ENCODE measurements around the gene UQCC2.

The UQCC2 gene

DNA sequence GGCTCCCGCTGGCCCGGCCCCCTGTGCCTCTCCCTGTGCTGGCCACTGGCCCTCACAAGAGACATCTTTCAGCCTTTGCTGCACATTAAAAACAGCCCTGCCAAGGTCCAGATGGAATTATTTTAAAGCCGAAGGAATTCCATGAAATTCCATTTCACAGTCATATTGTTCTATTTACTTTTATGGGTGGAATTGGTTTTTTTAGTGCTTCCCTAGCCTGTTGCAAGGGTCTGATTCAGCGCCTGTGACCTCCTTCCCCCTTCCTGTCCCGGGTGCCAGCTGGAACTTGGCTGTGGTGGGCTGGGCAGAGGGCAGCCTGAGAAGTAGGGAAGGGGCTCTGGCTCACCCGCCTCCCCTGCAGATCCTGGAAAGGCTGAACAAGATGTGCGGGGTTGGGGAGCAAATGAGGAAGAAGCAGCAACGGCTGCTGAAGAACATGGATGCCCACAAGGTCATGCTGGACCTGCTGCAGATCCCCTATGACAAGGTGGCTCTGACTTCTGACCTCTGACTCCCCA is 34.3 kb downstream of the UQCC2 start:
- no peak for DNase-seq (ENCODE audit: low read depth in 2 of 2)

DNA sequence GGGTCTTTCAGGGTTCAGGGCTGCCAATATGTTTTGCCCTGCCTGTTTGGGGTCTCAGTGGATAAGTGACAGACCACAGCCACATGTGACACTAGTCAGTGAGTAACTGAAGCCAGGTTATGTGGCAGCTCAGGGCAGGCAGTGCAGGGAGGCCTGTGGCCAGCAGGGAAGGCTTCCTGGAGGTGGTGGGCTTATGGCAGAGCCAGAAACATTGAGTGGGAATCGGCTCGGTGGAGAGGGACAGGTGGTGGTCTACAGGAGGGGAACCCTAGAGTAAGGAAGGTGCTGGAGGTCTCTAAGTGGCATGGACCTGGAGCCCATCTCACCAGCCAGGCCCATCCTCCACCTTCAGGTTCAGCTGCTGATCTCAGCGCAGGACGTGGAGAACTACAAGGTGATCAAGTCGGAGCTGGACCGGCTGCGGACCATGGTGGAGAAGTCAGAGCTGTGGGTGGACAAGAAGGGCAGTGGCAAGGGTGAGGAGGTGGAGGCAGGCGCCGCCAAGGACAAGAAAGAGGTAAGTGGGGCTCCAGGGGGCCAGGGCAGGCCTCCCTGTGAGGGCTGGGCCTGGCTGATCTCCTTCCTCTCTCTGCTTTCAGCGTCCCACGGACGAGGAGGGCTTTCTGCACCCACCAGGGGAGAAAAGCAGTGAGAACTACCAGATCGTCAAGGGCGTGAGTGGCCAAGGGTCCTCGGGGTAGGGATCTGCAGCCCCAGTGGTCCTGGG is 34.9 kb downstream of the UQCC2 start:
- DNase-seq (ENCODE audit: low read depth in 2 of 2), result no peak

DNA sequence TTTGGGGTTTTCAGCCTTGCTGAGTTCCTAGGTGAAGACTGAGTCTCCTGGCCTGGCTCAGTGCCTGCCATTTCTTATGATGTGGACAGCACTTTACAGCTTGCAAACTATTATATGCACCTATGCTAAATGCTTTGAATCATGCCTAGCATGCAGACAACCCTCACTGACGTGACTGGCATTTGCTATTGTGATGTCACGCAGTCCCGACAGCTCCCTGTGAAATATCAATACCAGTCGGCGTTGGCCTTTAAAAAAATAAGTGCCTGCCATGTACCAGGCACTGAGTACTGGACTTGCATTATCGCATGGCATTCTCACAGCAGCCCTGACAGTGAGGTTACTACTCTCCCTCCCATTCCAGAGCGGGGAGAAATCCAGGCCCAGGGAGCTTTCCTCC is 35.5 kb downstream of the UQCC2 start:
- no peak for DNase-seq (ENCODE audit: low read depth in 2 of 2)

DNA sequence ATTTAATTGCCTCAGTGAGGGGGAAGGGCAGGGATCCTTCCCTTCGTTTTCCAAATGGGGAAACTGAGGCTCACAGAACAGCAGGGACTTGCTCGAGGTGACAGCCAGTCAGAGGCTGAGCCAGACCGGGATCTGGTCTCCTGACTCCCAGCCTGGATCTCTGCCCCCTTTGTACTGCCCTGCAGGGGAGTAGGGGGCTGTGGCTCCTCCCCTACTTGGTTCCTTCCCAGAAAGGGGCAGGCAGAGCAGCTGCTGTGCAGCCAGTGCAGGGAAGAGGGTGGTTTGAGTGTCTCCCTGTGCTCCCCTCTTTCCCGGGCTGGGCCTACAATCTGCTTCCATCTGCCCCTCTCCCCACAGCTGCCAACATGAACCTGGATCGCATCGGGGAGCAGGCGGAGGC is 37.6 kb downstream of the UQCC2 start:
- DNase-seq (ENCODE audit: low read depth in 2 of 2), result no peak

DNA sequence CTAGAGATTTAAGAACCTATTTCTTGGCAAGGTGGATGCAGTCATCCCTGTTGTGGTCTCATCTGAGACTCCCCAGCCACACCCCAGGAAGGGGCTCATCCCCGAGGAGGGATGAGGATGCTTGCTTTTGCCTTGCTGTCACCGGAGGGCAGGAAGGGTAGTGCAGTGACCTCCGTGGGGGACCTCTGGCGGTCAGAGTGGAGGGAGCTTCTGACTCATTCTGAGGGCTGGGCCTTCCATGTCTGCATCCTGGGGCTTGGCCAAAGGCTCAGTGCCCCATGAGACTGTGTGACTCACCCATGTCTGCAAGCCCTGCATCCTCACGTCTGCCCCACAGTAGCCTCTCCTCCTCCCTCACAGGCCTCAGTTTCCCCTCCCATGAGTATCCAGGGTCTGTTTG is 38.7 kb downstream of the UQCC2 start:
- no peak for DNase-seq (ENCODE audit: low read depth in 2 of 2)

DNA sequence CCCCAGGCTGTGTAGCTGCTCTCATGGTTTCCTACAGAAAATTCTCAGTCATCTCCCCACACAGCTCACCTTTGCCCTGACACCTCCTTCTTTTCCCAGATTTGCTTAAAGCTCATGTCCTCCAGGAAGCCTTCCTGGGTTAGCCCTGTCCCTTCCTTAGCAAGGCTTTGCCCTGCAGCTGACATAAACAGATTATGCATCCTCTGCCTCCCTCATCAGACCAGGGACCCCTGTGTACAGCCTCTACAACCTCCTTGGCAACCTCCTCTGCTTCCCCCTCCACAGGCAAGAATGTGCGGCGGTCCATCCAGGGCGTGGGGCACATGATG is 39.8 kb downstream of the UQCC2 start:
- DNase-seq (ENCODE audit: low read depth in 2 of 2), result no peak

DNA sequence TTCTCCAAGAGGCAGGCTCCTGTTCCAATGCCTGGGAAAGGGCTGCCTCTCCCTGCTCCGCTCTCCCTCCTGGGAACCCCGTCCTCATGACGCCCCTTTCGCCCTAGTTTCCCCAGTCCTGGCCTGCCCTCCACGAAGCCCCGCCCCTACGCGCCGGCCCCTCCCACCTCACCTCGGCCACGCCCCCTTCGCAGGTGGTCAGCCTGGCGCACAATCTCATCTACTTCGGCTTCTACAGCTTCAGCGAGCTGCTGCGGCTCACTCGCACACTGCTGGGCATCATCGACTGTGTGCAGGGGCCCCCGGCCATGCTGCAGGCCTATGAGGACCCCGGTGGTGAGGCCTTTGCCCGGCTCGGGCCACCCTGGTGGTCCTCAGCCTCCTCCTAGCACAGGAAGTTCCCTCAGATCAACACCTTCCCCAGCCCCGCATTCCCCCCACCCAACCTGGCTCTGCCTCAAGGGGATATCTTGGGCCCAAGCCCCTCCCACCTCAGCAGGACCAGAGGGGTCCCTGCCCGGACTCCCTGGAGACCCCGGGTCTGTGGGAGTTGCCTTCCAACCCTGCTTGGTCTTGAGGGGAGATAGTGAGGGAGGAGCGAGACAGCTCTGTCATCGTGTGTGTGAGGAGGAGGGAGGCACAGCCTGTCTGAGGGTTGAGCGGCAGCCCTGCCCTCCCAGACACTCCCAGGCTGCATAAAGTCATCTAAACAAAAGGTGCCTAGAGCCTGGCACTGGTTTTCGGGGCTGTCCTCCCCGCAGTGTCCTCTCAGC is 40.3 kb downstream of the UQCC2 start:
- DNase-seq (ENCODE audit: low read depth in 2 of 2), result no peak

DNA sequence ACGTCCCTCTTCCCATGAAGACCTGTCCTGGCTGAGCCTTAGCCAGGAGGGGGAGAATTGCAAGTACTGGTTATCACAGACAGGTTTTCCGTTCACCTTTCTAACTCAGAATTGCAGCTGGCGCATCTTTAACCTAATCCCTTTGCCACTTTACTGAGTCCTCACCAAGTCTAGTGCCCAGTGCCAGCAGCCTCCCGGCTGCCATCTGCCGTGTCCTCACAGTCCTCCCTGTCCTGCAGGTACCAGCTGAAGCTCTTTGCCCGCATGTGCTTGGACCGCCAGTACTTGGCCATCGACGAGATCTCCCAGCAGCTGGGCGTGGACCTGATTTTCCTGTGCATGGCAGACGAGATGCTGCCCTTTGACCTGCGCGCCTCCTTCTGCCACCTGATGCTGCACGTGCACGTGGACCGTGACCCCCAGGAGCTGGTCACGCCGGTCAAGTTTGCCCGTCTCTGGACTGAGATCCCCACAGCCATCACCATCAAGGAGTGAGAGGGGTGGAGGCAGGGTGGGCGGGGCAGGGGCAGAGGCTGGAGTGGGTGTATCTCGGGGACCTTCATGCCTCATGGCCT is 41.3 kb downstream of the UQCC2 start:
- no peak for DNase-seq (ENCODE audit: low read depth in 2 of 2)

DNA sequence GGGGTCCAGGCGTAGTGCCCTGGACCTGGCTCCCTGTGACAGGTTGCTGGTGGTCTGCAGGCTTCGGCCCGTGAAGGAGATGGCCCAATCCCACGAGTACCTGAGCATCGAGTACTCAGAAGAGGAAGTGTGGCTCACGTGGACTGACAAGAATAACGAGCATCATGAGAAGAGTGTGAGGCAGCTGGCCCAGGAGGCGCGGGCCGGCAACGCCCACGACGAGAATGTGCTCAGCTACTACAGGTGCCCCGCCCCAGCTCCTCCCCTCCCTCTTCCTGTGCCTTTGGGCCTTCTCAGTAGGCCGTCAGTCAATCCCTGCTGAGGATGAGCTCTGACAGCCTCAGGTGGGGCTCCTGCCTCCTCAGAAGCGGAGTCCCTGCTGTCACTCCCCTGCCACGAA is 42.6 kb downstream of the UQCC2 start:
- peak in 1 of 2 donors; percentile 13 for DNase-seq (ENCODE audit: low read depth in 2 of 2)

DNA sequence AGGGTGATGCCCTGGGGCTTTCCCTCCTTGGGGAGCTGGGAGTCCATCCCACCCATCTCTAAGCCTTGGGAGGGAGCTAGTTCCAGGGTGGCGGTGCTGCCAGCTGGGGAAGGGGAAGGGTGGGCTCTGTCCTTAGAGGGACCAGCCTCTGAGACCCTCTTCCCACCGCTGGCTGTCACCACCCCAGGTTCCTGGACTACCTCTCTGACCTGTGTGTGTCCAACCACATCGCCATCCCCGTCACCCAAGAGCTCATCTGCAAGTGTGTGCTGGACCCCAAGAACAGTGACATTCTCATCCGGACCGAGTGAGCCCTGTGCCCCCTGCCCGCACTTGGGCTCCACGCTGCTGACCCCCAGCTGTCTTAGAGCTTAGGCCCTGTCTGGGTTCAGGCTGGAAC is 43.2 kb downstream of the UQCC2 start:
- DNase-seq (ENCODE audit: low read depth in 2 of 2), result no peak

DNA sequence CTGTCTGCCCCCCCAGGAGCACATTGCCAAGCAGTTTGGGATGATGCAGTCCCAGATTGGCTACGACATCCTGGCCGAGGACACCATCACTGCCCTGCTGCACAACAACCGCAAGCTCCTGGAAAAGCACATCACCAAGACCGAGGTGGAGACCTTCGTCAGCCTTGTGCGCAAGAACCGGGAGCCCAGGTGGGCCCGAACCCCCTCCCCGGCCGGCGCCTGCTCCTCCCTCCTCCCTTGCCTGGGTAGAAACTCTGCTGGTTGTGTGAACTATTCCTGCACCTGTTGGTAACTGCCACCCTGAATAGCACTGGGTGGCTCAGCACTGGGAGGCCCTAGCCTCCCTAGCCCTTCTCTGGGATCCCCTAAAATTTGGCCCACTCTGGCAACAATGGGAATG is 43.7 kb downstream of the UQCC2 start:
- DNase-seq (ENCODE audit: low read depth in 2 of 2), result no peak

DNA sequence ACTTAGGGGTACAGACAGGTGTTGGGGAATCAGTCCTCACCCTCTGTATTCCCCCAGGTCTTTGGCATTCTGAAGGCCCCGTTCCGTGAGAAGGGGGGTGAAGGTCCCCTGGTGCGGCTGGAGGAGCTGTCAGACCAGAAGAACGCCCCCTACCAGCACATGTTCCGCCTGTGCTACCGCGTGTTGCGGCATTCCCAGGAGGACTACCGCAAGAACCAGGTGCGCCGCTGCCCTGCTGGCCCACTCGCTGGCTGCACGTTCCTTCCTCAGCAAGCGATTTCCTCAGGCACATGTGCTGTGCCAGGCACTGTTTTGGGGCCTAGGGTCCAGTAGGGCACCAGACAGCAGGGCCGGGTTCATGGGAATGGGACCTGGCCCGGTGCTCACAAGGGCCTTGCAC is 44.4 kb downstream of the UQCC2 start:
- no peak for DNase-seq (ENCODE audit: low read depth in 2 of 2)

DNA sequence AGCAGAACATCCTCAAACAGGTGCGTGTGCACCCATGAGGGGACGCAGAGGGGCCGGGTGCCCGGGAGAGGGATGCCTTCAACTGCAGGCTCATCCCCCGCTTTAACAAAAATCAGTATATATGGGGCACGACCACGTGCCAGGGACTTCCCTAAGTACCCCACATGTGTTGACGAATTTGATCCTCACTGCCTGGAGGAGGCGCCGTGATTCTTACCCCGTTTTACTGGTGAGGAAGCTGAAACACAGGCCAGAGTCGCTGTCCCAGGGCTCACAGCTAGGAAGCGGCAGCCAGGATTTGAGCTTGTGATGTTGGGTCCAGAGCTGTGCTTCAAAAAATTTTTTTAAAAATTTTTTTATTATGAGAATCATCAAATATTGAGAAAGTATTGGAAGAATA is 45.5 kb downstream of the UQCC2 start:
- DNase-seq (ENCODE audit: low read depth in 2 of 2), result no peak

DNA sequence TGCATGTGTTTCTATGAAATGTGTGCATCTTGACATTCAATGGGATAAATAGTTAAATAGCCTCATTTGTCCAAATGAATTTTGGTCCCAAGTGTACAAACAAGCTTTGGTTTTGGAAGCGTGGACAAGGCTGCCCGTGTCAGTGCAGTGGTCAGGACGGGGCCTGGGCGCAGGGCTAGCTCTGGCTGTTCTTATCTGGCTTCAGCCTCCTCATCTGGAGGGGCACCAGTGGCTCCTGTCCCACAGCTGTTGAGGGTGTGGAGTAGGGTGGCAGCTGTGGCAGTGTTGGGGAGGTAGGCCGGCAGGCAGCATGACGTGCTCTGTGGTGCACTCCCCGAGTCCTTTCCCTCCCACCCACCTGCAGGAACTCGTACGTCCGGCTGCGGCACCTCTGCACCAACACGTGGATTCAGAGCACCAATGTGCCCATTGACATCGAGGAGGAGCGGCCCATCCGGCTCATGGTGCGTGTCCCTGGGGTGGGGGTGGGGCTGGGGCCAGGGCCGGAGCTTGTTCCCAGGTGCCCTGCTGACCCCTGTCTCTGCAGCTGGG is 46.9 kb downstream of the UQCC2 start:
- DNase-seq (ENCODE audit: low read depth in 2 of 2), result no peak

DNA sequence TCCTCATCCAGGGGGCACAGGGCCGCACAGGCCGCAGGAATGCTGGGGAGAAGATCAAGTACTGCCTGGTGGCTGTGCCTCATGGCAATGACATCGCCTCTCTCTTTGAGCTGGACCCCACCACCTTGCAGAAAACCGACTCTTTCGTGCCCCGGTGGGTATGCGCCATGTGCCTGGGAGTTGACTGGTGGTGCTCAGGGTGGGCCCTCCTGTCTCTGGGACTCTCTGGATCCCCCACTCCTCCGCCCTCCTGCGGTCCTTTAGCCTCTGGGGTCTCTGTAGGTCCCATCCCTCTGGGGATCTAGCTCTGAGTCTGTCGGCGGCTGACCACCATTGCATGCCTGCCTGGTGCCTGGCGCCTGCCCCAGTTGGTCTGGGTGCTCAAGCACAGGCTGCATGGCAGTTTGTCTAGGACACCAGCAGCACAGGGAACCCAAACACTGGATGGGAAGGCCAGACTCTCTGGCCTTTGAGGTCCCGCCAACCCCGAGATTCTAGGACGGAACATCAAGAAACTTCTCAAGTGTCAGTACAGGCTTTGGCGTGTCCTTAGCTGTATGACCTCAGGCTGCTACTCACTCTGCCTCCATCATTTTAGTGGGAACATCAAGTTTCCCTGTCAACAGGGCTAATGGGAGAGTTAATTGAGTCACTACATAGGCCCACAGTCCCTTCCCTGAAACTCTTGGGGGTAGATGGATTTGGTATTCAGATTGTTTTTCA is 47.6 kb downstream of the UQCC2 start:
- no peak for DNase-seq (ENCODE audit: low read depth in 2 of 2)

DNA sequence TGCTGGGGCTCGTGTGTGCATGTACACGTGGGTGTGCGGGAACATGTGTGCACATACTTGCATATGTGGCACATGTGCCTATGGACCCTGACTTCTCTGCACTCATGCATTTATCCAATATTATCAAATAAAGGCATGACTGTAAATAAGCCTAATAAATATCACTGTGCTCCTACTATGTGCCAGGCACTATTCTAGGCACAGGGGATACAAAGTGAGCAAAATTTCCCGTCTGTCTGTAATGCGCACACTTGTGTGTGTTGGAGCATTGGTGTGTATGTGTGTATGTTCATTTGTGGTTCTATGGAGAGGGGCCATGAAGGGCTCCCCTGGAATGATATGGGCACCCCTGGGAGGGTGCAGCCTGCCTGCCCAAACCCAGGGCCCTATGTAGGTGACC is 48.5 kb downstream of the UQCC2 start:
- no peak for DNase-seq (ENCODE audit: low read depth in 2 of 2)

DNA sequence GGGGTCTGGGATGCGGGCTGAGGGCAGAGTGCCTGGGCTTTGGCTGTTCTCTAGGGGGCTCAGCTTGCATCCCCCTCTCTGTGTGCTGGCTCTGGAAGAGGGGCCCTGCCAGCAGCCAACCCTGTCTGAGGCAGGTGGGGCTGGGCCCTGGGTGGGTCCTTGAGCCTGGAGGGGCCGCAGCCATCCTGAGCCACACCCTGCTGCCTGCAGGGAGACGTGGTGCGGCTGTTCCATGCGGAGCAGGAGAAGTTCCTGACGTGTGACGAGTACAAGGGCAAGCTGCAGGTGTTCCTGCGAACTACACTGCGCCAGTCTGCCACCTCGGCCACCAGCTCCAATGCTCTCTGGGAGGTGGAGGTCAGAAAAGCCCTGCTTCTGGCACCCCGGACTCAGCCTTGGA is 49.2 kb downstream of the UQCC2 start:
- DNase-seq (ENCODE audit: low read depth in 2 of 2), result no peak

DNA sequence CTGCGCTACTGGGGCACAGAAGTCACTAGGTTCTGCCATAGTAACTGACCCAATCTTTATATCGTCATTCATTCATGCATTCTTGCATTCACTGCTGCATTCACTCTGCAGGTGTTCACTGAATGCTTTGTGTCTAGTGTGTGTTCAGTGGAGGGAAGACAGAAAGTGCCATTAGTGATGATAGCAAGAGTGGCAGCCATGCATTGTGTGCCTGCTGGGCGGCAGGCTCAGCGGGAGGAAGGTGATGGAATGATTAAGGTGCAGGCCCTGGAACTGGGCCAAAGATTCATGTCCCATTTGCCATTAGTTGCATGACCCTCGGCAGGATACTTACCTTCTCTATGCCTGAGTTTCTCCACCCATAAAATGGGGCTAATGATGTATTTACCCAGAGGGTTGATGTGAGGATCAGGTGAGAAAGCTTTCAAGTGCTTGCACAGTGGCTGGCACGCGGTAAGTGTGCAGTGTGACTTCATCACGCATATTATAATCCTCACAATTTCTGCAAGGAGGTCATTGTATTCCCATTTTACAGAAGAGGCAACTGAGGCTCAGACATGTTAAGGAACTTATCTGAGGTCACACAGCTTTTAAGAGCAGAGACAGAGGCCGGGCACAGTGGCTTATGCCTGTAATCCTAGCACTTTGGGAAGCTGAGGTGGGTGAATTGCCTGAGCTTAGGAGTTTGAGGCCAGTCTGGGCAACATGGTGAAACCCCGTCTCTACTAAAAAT is 50.2 kb downstream of the UQCC2 start:
- DNase-seq (ENCODE audit: low read depth in 2 of 2), result no peak

DNA sequence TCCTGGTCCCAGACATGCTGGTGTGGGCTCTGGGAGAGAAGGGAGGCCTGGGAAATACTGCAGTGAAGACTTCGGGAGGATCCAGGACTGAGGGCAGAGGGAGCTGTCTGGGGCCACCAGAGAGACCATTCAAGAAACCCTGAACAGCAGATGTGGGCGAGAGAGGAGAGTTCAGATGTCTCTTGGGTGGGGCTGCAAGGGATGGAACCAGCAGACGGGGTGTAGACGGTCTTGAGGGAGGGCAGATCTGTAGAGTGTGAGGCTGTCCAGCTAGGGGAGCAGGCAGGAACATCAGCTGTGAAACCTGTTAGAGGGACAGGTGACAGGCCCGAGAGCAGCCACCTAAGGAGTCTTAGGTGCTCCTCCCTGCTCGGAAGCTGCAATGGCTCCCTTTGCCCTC is 51.5 kb downstream of the UQCC2 start:
- DNase-seq (ENCODE audit: low read depth in 2 of 2), result no peak

DNA sequence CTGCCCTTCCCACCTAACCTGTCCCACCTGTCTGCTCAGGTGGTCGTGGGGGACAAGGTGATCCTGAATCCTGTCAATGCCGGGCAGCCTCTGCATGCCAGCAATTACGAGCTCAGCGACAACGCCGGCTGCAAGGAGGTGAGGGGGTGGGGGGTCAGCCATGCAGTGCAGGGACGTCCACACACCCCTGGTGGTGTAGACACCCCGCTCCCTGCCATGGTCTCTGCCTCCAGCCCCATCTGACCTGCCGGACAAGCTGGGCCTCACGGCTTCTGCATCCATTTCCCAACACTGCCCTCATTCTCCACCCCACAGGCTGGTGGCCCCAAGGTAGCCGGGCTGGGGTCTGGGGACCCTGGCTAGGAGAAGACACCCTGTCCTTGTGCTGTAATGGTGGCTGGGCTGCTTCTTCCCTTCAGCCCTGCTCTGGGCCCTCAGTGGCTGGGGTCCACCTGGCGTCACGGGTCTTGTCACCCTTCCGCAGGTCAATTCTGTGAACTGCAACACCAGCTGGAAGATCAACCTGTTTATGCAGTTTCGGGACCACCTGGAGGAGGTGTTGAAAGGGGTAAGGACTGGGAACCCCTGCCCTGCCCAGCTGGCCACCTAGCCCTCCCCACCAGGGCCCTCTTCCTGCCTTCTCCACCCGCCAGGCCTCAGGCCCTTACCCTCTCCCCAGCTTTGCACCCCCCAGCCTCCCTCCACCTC is 52.4 kb downstream of the UQCC2 start:
- DNase-seq (ENCODE audit: low read depth in 2 of 2), result no peak

DNA sequence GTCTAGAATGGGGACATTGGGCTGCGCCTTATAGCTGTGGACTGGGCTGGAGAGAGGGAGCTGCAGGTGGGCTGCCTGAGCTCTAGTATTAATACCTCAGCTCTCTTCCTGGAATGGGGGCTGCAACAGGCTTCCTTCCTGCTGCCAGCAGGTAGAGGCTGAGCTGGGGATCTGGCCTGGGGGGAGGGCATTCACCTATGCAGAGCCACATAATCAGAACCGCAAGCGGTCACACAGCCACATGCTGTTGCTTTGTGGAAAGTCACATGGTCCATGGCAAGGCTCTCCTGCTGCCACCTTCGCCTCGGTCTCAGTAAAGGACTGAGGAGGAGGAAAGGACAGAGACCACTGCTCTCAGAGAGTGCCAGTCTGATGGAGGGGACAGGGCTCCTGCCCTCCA is 54.7 kb downstream of the UQCC2 start:
- DNase-seq (ENCODE audit: low read depth in 2 of 2), result no peak
